Duodenal mucosa (tissue), 2 donors: ENCODE data around the gene AGPAT4.

Experiments
- H3K27ac ChIP-seq: one replicate; pipeline ENCODE4 v1.7.0; 2013; ENCODE audit warnings: low read depth, low read length
- H3K27me3 ChIP-seq, 2 donors: one replicate each; pipeline ENCODE4 v1.7.0; 2013; ENCODE audit warnings: low read length in 2 of 2, control low read depth in 1 of 2; ENCODE audit not compliant: insufficient read depth in 2 of 2, control insufficient read depth in 1 of 2
- H3K36me3 ChIP-seq, 2 donors: one replicate each; pipeline ENCODE4 v1.7.0; 2013; ENCODE audit warnings: low read length in 2 of 2, control low read depth in 1 of 2; ENCODE audit not compliant: insufficient read depth in 2 of 2, control insufficient read depth in 1 of 2
- H3K4me1 ChIP-seq, 2 donors: one replicate each; pipeline ENCODE4 v1.7.0; 2013; ENCODE audit warnings: low read length in 2 of 2, control low read depth in 1 of 2; ENCODE audit not compliant: insufficient read depth in 2 of 2, control insufficient read depth in 1 of 2
- H3K4me3 ChIP-seq, 2 donors: one replicate each; pipeline ENCODE4 v1.7.0; 2013; ENCODE audit warnings: low read length in 2 of 2, low read depth in 1 of 2
- H3K9ac ChIP-seq, 2 donors: one replicate each; pipeline ENCODE4 v1.7.0; 2013; ENCODE audit warnings: low read length in 2 of 2, low read depth in 1 of 2
- H3K9me3 ChIP-seq, 2 donors: one replicate each; pipeline ENCODE4 v1.7.0; 2013; ENCODE audit warnings: low read length in 2 of 2, control low read depth in 1 of 2; ENCODE audit not compliant: control insufficient read depth in 1 of 2

The AGPAT4 gene

DNA sequence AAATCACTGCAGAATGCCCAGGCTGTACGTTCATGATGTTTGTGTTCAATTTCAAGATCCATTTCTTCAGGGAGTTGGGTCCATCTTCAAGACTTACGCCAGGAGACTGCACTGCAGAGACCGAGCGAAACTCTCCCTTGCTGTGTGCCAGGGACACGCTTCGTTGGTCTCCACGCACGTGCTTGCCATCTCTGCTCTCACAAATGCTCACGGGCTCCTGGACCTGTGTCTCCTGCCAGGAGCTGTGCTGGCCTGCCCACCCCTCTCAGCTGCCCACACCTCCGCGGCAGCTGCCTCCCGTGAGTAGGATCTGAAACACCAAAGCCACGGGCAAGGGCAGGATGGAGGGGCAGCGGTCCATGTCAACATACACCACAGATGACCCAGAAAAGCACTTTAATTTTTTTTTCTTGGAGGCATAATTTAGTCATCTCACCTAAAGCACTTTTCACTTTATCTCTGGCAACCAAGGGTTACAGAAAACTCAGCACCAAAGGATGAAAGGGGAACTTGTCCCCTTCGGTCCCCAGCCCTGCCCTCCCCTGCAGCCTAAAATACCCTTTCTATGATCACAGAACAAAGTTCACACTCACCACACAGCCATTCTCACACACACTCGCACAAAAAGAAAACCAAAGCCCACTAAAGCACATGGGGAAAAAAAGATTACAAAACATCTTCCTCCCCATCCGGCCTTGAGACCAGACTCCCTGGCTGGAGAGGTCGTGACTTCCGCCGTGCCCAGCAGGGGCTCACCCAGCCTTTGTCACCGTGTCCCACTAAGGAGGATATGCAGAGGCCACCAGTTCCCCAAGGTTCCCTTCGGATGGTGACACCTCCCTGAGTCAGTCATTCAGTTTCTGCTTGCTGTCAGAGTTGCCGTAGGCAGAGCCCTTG, 137.9 kb downstream of the AGPAT4 start:
- no peak overlapping the region for H3K27ac ChIP-seq

GRCh38 chr6:161134550-161135298, 139.1 kb downstream of the AGPAT4 start:
- Histone ChIP-seq H3K36me3 (peaks cover 0 to 7% of the 10 kb centered on the region in 2 donors), H3K27me3 (no peaks in the 10 kb centered on the region), H3K27ac (no peak overlapping the region), H3K4me3 (no peak overlapping the region), H3K9ac (no peak overlapping the region), H3K9me3 (no peaks in the 10 kb centered on the region), H3K4me1 (no peaks in the 10 kb centered on the region)

More for the DNA sequence above, 137.9 kb downstream of the AGPAT4 start:
- no peak overlapping the region for H3K4me3 ChIP-seq
- H3K27me3 ChIP-seq: no peaks in the 10 kb centered on the region
- H3K9ac ChIP-seq: no peak overlapping the region
- H3K36me3 ChIP-seq: peaks cover 0 to 7% of the 10 kb centered on the region in 2 donors
- no peaks in the 10 kb centered on the region for H3K4me1 ChIP-seq
- no peaks in the 10 kb centered on the region for H3K9me3 ChIP-seq

DNA sequence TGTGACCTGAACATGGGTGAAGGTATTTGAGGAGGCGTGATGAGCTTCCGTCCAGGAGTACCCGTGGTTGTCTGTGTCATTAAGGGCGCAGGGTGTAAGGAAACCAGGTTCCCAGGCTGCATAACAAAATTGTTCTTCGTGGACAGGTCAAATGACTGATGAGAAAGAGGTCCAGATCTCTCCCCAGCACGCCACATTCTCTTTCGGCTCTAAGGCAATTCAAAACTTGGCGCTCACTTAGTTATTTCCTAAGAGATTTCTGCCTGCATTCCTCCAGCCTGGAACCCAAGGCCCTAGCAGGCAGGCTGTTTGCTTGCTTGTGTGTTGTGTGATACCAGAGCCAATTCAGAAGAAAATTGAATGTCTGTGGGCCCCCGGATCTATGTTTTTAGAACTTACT, 139.9 kb downstream of the AGPAT4 start:
- Histone ChIP-seq H3K9me3 (no peaks in the 10 kb centered on the region), H3K9ac (no peak overlapping the region), H3K4me3 (no peak overlapping the region), H3K4me1 (no peaks in the 10 kb centered on the region), H3K36me3 (peaks cover 0 to 7% of the 10 kb centered on the region in 2 donors), H3K27ac (no peak overlapping the region), H3K27me3 (no peaks in the 10 kb centered on the region)

- Histone ChIP-seq H3K4me3 (no peak overlapping the region), H3K4me1 (no peaks in the 10 kb centered on the region), H3K27ac (no peak overlapping the region), H3K9me3 (no peaks in the 10 kb centered on the region), H3K9ac (no peak overlapping the region), H3K36me3 (peaks cover 3 to 12% of the 10 kb centered on the region in 2 donors), H3K27me3 (no peaks in the 10 kb centered on the region)
Measured at GRCh38 chr6:161132384-161132783, 141.5 kb downstream of the AGPAT4 start.

DNA sequence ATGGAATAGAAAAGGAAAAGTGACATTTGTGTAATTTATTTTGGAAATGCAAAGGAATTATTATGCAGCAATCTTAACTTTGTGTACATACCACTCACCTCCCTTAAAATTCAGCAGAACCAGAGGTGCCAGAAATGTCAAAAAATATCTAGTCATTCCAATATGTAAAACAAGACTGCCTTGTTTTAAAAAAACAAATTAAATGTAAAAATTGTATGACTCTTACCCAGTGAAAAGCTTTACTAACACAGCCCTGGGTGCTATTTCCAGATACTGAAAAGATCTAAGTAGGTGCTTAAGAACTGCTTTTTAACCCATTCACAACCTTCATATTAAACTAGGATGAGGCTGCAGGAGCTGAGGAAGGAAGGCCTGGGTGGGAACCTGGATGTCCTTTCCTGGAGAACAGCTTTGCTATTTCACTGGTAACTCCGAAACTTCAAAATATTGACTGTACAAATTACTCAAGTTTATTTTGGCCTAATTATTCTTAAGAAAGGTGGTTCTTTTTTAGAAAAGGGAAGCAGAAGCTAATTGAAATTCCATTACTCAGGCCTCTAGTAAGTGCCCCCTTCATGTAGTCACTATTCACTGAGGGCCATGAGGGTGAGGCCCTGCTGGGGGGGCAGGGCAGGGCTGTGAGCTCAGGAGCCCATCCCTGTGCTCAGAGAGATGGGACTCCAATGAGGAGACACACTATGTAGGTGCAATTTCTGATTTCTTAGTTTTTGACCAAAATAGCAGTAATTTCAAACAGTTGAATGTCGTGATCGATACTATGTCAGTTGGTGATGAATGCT, 142.7 kb downstream of the AGPAT4 start:
- H3K27me3 ChIP-seq: no peaks in the 10 kb centered on the region
- no peaks in the 10 kb centered on the region for H3K4me1 ChIP-seq
- no peak overlapping the region for H3K9ac ChIP-seq
- H3K9me3 ChIP-seq: no peaks in the 10 kb centered on the region
- peaks cover 3 to 15% of the 10 kb centered on the region in 2 donors for H3K36me3 ChIP-seq
- H3K27ac ChIP-seq: no peak overlapping the region
- H3K4me3 ChIP-seq: no peak overlapping the region

DNA sequence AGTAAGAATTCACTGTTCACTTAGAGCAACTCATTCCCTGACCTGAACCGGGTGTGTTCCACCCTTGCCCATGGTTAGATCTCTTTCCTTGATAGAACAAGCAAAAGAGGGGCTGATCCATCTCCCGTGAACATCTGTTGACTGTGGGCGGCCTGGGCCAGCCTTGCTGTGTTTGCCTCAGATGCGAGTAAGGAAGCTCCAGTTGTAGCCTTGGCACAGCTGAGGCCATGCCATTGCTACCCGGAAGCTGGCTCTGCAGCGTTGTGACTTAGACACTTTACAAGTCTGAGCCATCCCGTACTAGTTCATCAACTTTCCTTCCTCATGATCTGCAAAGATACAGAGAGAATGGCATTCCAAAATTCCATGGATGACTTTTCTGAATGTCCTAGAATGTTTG, 143.3 kb downstream of the AGPAT4 start:
- Histone ChIP-seq H3K27me3 (no peaks in the 10 kb centered on the region), H3K9me3 (no peaks in the 10 kb centered on the region), H3K4me1 (no peaks in the 10 kb centered on the region), H3K27ac (no peak overlapping the region), H3K4me3 (no peak overlapping the region), H3K9ac (no peak overlapping the region), H3K36me3 (peaks cover 3 to 15% of the 10 kb centered on the region in 2 donors)

- Histone ChIP-seq H3K4me1 (no peaks in the 10 kb centered on the region), H3K4me3 (no peak overlapping the region), H3K36me3 (peaks cover 3 to 15% of the 10 kb centered on the region in 2 donors), H3K27ac (no peak overlapping the region), H3K9ac (no peak overlapping the region), H3K27me3 (no peaks in the 10 kb centered on the region), H3K9me3 (no peaks in the 10 kb centered on the region)
Measured at GRCh38 chr6:161128680-161129196, 145.1 kb downstream of the AGPAT4 start.

GRCh38 chr6:161128230-161128629, 145.6 kb downstream of the AGPAT4 start:
- H3K4me1 ChIP-seq: no peaks in the 10 kb centered on the region
- H3K9ac ChIP-seq: no peak overlapping the region
- H3K27me3 ChIP-seq: no peaks in the 10 kb centered on the region
- H3K4me3 ChIP-seq: no peak overlapping the region
- peaks cover 3 to 15% of the 10 kb centered on the region in 2 donors for H3K36me3 ChIP-seq
- no peak overlapping the region for H3K27ac ChIP-seq
- H3K9me3 ChIP-seq: peaks cover 0 to 5% of the 10 kb centered on the region in 2 donors

DNA sequence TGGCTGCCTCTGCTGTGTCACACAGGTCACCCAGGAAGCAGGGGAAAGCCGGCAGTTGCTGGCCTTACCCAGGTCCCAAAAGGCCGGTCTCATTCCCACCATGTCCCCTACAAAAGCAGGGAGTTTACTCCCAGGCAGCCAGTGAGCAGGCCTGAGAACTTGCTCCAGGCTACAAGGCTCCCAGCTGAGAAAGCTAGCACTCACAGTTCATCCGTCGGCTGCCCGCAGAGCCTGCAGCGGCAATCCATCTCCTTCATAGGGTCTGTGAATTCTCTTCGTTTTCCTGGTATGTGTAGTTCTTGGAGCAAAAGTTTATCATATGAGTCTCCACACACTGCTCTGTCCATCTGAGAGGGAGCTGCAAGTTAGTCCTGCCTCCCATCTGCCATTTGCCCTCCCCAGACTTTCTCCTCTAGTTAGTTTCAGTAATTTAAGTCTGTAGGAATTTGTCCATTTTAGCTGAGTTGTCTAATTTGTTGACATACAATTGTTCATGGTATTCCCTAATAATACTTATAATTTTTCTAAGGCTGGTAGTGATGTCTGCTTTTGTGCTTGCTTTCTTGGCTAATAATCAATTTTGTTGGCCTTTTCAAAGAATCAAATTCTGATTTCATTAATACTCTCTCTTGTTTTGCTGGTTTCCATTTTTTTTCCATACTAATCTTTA, 146.7 kb downstream of the AGPAT4 start:
- Histone ChIP-seq H3K9me3 (peaks cover 2 to 12% of the 10 kb centered on the region in 2 donors), H3K4me1 (no peaks in the 10 kb centered on the region), H3K27me3 (no peaks in the 10 kb centered on the region), H3K4me3 (no peak overlapping the region), H3K27ac (no peak overlapping the region), H3K36me3 (peaks cover 3 to 12% of the 10 kb centered on the region in 2 donors), H3K9ac (no peak overlapping the region)
